AG04450 (cell line): Measurements from ENCODE around the gene CCDC13. TPM values are rescaled to one million over a fixed set of nuclear protein-coding genes. Genes with fewer than 3 reads are reported as not detected.
A peak's percentile ranks its signal among the peaks of the same experiment; 100 is the strongest.

Source experiments
- CTCF ChIA-PET: fragments of 300-600, 350-600 bp; formaldehyde crosslinking; extraction: SDS; loops from one replicate; lab custom pipeline; 2022; ENCODE audit warnings: antibody characterized with exemption, inconsistent platforms; lab: Charles Lee
- POLR2A ChIA-PET: fragments of 350-600 bp; formaldehyde crosslinking; extraction: SDS; loops from one replicate; lab custom pipeline; 2021; ENCODE audit warnings: antibody characterized with exemption, inconsistent platforms; lab: Yijun Ruan, JAX
- DNase-seq: peaks from one replicate; pipeline ENCODE4 v3.0.0-alpha.2; 2011; ENCODE audit warnings: low read depth, low spot score
- H3K27ac ChIP-seq: one replicate; pipeline ENCODE4 v1.5.1; 2012; ENCODE audit warnings: low read depth, low read length, control low read depth
- H3K27me3 ChIP-seq: one replicate; pipeline ENCODE4 v1.6.0; 2012; ENCODE audit warnings: low read length; ENCODE audit not compliant: control insufficient read depth, insufficient read depth
- H3K4me3 ChIP-seq: 2 replicates; pipeline ENCODE4 v1.5.1; 2011; ENCODE audit warnings: mild to moderate bottlenecking, low read depth, low read length, control low read depth
- H3K9me3 ChIP-seq: 2 replicates; pipeline ENCODE4 v1.5.1; 2012; ENCODE audit warnings: low read length; ENCODE audit not compliant: control insufficient read depth, insufficient read depth
- CTCF ChIP-seq: IDR thresholded peaks from 2 replicates; pipeline ENCODE4 v1.5.1; 2011; ENCODE audit warnings: low read depth, low read length, control low read depth, inconsistent platforms
- polyA plus RNA-seq: library from polyadenylated mRNA; depleted of rRNA; stranded (reverse); fragments of >200 nt; gene quantifications from 2 replicates; pipeline ENCODE4 v1.2.3, GENCODE V29; 2011

CCDC13 gene
- polyA plus RNA-seq, 1 experiment, result 0.20 TPM

DNA sequence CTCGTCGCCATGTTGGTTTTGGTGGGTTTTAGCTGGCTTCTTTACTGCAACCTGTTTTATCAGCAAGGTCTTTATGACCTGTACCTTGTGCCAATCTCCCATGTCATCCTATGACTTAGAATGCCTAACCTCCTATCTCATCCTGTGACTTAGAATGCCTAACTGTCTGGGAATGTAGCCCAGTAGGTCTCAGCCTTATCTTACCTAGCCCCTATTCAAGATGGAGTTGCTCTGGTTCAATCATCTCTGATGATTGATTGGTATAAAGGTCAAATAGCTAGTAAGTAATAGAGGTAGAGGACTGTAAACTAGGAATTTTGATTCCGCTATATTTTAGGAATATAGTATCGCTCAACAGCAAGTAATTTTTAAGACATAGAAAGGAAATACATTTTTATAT lies 34.9 kb upstream of the CCDC13 start:
- DNase-seq, result no peak
- Histone ChIP-seq H3K27me3 (peaks cover 12% of the 10 kb centered on the region), H3K27ac (no peak overlapping the region), H3K4me3 (no peak overlapping the region), H3K9me3 (peaks cover 3% of the 10 kb centered on the region; the same call in 1 of the 2 replicates)
- TF ChIP-seq CTCF, result no peak
- CTCF ChIA-PET, result interaction anchor here (3.1 to 3.8 kb wide), 2 partner anchors 28 to 31 kb away, joined by 10 to 15 read pairs; no protein-coding TSS in a partner anchor
- POLR2A ChIA-PET, result no interaction called here

GRCh38 chr3:42805141-42805821 lies 32.2 kb upstream of the CCDC13 start:
- Histone ChIP-seq H3K9me3 (peaks cover 3% of the 10 kb centered on the region; the same call in 1 of the 2 replicates), H3K27ac (no peak overlapping the region), H3K4me3 (peak overlapping the region; percentile 23), H3K27me3 (peaks cover 4% of the 10 kb centered on the region)
- CTCF ChIA-PET, result interaction anchor here (1.7 to 3.8 kb wide), 3 partner anchors 25 to 34 kb away, joined by 4 to 15 read pairs (median 10); no protein-coding TSS in a partner anchor
- TF ChIP-seq CTCF, result no peak
- no peak for DNase-seq
- POLR2A ChIA-PET, result interaction anchor here (1.8 kb wide), 1 partner anchor 26 kb away, joined by 6 read pairs; no protein-coding TSS in a partner anchor

DNA sequence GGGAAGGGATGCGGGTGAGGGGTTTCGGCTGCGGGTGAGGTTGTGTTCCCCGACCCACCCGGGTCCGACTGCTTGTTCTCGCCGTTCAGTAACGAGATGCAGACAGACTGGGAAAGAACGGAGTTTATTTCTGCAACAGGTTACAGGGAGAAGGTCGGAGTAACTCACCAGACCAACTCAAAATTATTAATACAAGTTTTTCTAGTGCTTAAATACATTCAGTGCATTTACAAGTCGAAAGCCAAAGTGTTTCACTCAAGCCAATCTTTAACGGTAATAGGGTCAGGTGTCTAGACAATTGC lies 31.7 kb upstream of the CCDC13 start:
- H3K27ac ChIP-seq, result no peak overlapping the region
- peaks cover 3% of the 10 kb centered on the region; the same call in 1 of the 2 replicates for H3K9me3 ChIP-seq
- peak overlapping the region; percentile 85 for H3K4me3 ChIP-seq
- ChIA-PET CTCF (interaction anchor here (1.7 to 3.8 kb wide), 2 partner anchors 25 to 27 kb away, joined by 4 to 15 read pairs; no protein-coding TSS in a partner anchor), POLR2A (interaction anchor here (1.8 kb wide), 1 partner anchor 25 kb away, joined by 6 read pairs; no protein-coding TSS in a partner anchor)
- no peak for DNase-seq
- TF ChIP-seq CTCF, result no peak
- peaks cover 4% of the 10 kb centered on the region for H3K27me3 ChIP-seq

DNA sequence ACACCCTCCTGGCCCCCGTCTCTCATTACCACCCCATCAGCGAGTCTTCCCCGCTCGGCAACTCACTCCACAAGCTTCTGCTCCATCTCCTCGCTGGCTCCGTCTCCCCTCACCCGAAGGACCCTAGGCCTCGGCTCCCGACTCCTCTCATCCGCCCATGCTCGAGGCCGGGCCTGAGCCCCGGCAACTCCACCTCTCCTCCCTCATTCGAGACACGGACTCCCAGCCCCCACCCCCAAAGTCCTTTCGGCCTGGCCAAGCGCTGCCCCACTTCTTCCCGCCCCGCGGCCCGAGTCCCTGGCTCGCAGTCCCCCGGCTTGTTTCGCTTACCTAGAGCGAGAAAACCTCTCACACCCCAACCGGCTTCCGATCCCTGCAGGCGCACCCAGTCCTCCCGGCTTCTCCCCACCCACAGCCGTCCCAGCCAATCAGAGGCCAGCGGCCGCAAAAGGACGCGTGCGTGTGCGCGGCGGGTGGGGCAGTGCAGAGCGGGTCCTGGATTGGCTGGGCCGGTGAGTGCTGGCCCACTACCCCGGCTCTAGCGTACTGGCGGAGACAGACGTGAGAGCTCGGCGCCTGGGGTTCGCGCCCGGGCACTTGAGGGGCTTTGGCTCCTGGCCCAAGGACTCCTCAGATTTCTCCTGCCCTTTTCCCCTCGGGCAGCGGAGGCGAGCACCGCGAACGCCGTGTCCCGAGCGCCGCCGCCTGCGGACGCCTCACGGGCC lies 31.2 kb upstream of the CCDC13 start, which contains the start of gene HIGD1A:
Gene HIGD1A (minus strand): TSS at position 385 of the 725 bp plus-strand sequence. CDS start 10,237 bp downstream, outside the sequence.
- POLR2A ChIA-PET, result interaction anchor here (0.5 to 1.8 kb wide), 3 partner anchors 25 to 1193 kb away, joined by 3 to 6 read pairs (median 4); no protein-coding TSS in a partner anchor

More for the DNA sequence above, 31.2 kb upstream of the CCDC13 start, which contains the start of gene HIGD1A:
- no peak for TF ChIP-seq CTCF
- Histone ChIP-seq H3K4me3 (peak within 1 kb of the TSS; percentile 85), H3K27me3 (peaks cover 4% of the 10 kb centered on the region), H3K9me3 (peaks cover 3% of the 10 kb centered on the region; the same call in 1 of the 2 replicates), H3K27ac (peak within 1 kb of the TSS; percentile 85)
- DNase-seq, result peak; percentile 81
- CTCF ChIA-PET, result interaction anchor here (0.7 to 3.8 kb wide), 5 partner anchors 12 to 35 kb away, joined by 3 to 15 read pairs (median 4); no protein-coding TSS in a partner anchor
